Spleen (tissue), 11 donors: Measurements from ENCODE around the gene ZMPSTE24. TPM values are rescaled to one million over a fixed set of nuclear protein-coding genes. Genes with fewer than 3 reads are reported as not detected.

Source experiments
- DNase-seq: peaks from one replicate; pipeline ENCODE4 v3.0.0-alpha.2; 2020
- H3K27ac ChIP-seq, 8 donors: fragments of 200-600 bp; sonication (generic) in 7 of 8; 1 replicate in 4 of 8; 2 replicates in 4 of 8; pipeline versions ENCODE4 v1.5.0 to v1.8.0; 2016 to 2021; ENCODE audit warnings: inconsistent platforms in 4 of 8, mild to moderate bottlenecking in 4 of 8, moderate library complexity in 1 of 8
- H3K27me3 ChIP-seq, 7 donors: fragments of 200-600 bp; sonication (generic) in 6 of 7; replicated peaks in 1 of 7; 1 replicate in 4 of 7; 2 replicates in 3 of 7; pipeline versions ENCODE4 v1.5.0 to v1.8.0; 2016 to 2021; ENCODE audit warnings: inconsistent platforms in 3 of 7, mild to moderate bottlenecking in 1 of 7
- H3K36me3 ChIP-seq, 6 donors: fragments of 200-600 bp; sonication (generic) in 5 of 6; 1 replicate in 4 of 6; 2 replicates in 2 of 6; pipeline versions ENCODE4 v1.5.0 to v1.8.0; 2016 to 2021; ENCODE audit warnings: inconsistent platforms in 2 of 6
- H3K4me1 ChIP-seq, 6 donors: fragments of 200-600 bp; sonication (generic) in 5 of 6; 1 replicate in 3 of 6; 2 replicates in 3 of 6; pipeline versions ENCODE4 v1.5.0 to v1.8.0; 2016 to 2021; ENCODE audit warnings: inconsistent platforms in 3 of 6
- H3K4me3 ChIP-seq, 8 donors: fragments of 200-600 bp; sonication (generic) in 7 of 8; 1 replicate in 4 of 8; 2 replicates in 4 of 8; pipeline versions ENCODE4 v1.5.0 to v1.8.0; 2016 to 2021; ENCODE audit warnings: inconsistent platforms in 4 of 8, mild to moderate bottlenecking in 4 of 8, moderate library complexity in 2 of 8
- H3K9me3 ChIP-seq, 8 donors: fragments of 200-600 bp; sonication (generic) in 7 of 8; 1 replicate in 4 of 8; 2 replicates in 4 of 8; pipeline versions ENCODE4 v1.5.0 to v1.8.0; 2016 to 2021; ENCODE audit warnings: inconsistent platforms in 4 of 8
- POLR2A ChIP-seq, 3 donors: fragments of 450-650 bp; IDR thresholded peaks; one replicate each; pipeline ENCODE4 v1.5.1; 2017; ENCODE audit warnings: antibody characterized with exemption in 3 of 3, mild to moderate bottlenecking in 1 of 3
- POLR2AphosphoS5 ChIP-seq, 3 donors: sonication (generic); formaldehyde crosslinking; IDR thresholded peaks; one replicate each; pipeline ENCODE4 v1.5.1; 2017; ENCODE audit warnings: antibody characterized with exemption in 3 of 3
- WGBS, 5 donors: extraction: QIAGEN DNeasy Blood & Tissue Kit in 3 of 5; methylation state at CpG; one replicate each; pipeline versions ENCODE4 v1.1.5 to v1.1.7; 2013 to 2018; 5-methylcytosine and 5-hydroxymethylcytosine counted together
- intact Hi-C: fragments of 100-400 bp; cut with DNase I; formaldehyde crosslinking; loops from one replicate; pipeline ENCODE4 v1.15.0; 2023; ENCODE audit warnings: low total_unique reads
- polyA plus RNA-seq, 3 donors: library from polyadenylated mRNA; stranded (reverse); fragments of 200-250 nt; gene quantifications; one replicate each; pipeline ENCODE4 v1.2.1, GENCODE V29; 2013
- total RNA-seq, 7 donors: library from RNA; depleted of rRNA in 3 of 7; stranded (reverse); fragments of >200 nt in 3 of 7; fragmentation: NEBNext Ultra II Directional in 4 of 7; extraction: Animal tissue kit (Norgen Biotek cat#: 25700) in 4 of 7; gene quantifications; one replicate each; pipeline versions ENCODE4 v1.1.0 to v1.2.1, GENCODE V29; 2016 to 2021
- TF ChIP-seq, protein P1 (sequence below), 11 experiments: fragments of 200-600 bp in 7 of 11; fragments of 450-650 bp in 4 of 11; sonication (generic) in 4 of 11; IDR thresholded peaks in 8 of 11; conservative IDR thresholded peaks in 3 of 11; 1 replicate in 7 of 11; 2 replicates in 4 of 11; pipeline versions ENCODE4 v1.4.0 to v1.8.0; 2016 to 2021; ENCODE audit warnings: antibody characterized with exemption in 11 of 11, inconsistent platforms in 4 of 11, mild to moderate bottlenecking in 1 of 11
- donor health status: healthy with polysubstance abuse.
- donor health status: DM: no; HTN: no; CAD: no; lungs with moderate emphysema.
- donor health status: DM: no; HTN: no; CAD: no.
- donor health status: Bipolar disorder and iron deficiency.
- donor health status: healthy.
- donor health status: DM: no; HTN: no; CAD: no.
- donor health status: DM: yes; HTN: yes; CAD: no.

Gene ZMPSTE24
- total and polyA plus RNA-seq, 10 donors = 7.9 to 33.3 (median 23.9) TPM

- no peaks in the 10 kb centered on the region for H3K4me1 ChIP-seq
- no peak overlapping the region for H3K4me3 ChIP-seq
- peaks cover 0 to 12% (median 0%) of the 10 kb centered on the region in 7 donors for H3K27me3 ChIP-seq
- no peak overlapping the region for H3K27ac ChIP-seq
- no peaks in the 10 kb centered on the region for H3K9me3 ChIP-seq
- intact Hi-C loops = no loop called here
- WGBS, 5 donors = 85 to 93% (median 90%) methylated on average over 2 of the region's 2 CpGs
- no peak for DNase-seq
- TF ChIP-seq POLR2A (IDR thresholded peaks at IDR 0.05) (no peak), POLR2AphosphoS5 (IDR thresholded peaks at IDR 0.05) (no peak)
- TF ChIP-seq, protein P1, sequence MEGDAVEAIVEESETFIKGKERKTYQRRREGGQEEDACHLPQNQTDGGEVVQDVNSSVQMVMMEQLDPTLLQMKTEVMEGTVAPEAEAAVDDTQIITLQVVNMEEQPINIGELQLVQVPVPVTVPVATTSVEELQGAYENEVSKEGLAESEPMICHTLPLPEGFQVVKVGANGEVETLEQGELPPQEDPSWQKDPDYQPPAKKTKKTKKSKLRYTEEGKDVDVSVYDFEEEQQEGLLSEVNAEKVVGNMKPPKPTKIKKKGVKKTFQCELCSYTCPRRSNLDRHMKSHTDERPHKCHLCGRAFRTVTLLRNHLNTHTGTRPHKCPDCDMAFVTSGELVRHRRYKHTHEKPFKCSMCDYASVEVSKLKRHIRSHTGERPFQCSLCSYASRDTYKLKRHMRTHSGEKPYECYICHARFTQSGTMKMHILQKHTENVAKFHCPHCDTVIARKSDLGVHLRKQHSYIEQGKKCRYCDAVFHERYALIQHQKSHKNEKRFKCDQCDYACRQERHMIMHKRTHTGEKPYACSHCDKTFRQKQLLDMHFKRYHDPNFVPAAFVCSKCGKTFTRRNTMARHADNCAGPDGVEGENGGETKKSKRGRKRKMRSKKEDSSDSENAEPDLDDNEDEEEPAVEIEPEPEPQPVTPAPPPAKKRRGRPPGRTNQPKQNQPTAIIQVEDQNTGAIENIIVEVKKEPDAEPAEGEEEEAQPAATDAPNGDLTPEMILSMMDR (IDR thresholded peaks at IDR 0.05 in 8 of 11, conservative IDR thresholded peaks at IDR 0.05 in 3 of 11) = no peak
- peaks cover 0 to 9% (median 0%) of the 10 kb centered on the region in 6 donors for H3K36me3 ChIP-seq
Measured at GRCh38 chr1:40305871-40306270, 47.8 kb downstream of the ZMPSTE24 start.

DNA sequence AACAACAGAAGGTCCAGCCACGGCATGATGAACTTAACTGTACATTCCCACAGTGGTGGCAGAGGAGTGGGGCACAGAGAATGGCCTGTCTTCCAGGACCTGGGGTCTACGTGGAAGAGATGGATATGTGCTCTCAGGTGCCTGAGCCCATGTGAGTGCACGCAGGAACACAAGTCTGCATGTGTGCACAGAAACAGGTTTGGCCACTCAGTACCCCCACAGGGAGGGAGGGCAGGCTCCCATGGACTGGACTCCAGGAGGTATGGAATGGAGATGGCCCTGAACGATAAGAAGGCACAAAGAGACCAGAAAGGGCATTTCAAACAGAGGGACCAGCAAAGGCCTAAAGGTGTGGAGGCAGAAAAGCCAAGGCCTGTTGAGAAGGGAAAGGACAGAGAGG lies 48.3 kb downstream of the ZMPSTE24 start:
- Histone ChIP-seq H3K4me3 (no peak overlapping the region), H3K27me3 (peaks cover 0 to 12% (median 0%) of the 10 kb centered on the region in 7 donors), H3K4me1 (no peaks in the 10 kb centered on the region), H3K27ac (no peak overlapping the region), H3K36me3 (peaks cover 0 to 4% (median 0%) of the 10 kb centered on the region in 6 donors), H3K9me3 (no peaks in the 10 kb centered on the region)
- intact Hi-C loops = no loop called here
- TF ChIP-seq, protein P1 (IDR thresholded peaks at IDR 0.05 in 8 of 11, conservative IDR thresholded peaks at IDR 0.05 in 3 of 11) = no peak
- TF ChIP-seq POLR2AphosphoS5 (IDR thresholded peaks at IDR 0.05) = no peak
- no peak for TF ChIP-seq POLR2A (IDR thresholded peaks at IDR 0.05)
- 89 to 95% (median 91%) methylated on average over 4 of the region's 4 CpGs for WGBS, 5 donors
- no peak for DNase-seq

- Histone ChIP-seq H3K27ac (no peak overlapping the region), H3K4me3 (no peak overlapping the region), H3K9me3 (no peaks in the 10 kb centered on the region), H3K4me1 (peaks cover 0 to 6% (median 5%) of the 10 kb centered on the region in 6 donors), H3K36me3 (no peaks in the 10 kb centered on the region), H3K27me3 (peaks cover 0 to 12% (median 0%) of the 10 kb centered on the region in 7 donors)
- intact Hi-C loops = no loop called here
- no peak for DNase-seq
- TF ChIP-seq POLR2AphosphoS5 (IDR thresholded peaks at IDR 0.05) = no peak
- TF ChIP-seq, protein P1 (IDR thresholded peaks at IDR 0.05 in 8 of 11, conservative IDR thresholded peaks at IDR 0.05 in 3 of 11) = no peak
- no peak for TF ChIP-seq POLR2A (IDR thresholded peaks at IDR 0.05)
- 80 to 96% (median 90%) methylated on average over 6 of the region's 6 CpGs for WGBS, 5 donors
Measured at GRCh38 chr1:40307186-40307585, 49.1 kb downstream of the ZMPSTE24 start.

DNA sequence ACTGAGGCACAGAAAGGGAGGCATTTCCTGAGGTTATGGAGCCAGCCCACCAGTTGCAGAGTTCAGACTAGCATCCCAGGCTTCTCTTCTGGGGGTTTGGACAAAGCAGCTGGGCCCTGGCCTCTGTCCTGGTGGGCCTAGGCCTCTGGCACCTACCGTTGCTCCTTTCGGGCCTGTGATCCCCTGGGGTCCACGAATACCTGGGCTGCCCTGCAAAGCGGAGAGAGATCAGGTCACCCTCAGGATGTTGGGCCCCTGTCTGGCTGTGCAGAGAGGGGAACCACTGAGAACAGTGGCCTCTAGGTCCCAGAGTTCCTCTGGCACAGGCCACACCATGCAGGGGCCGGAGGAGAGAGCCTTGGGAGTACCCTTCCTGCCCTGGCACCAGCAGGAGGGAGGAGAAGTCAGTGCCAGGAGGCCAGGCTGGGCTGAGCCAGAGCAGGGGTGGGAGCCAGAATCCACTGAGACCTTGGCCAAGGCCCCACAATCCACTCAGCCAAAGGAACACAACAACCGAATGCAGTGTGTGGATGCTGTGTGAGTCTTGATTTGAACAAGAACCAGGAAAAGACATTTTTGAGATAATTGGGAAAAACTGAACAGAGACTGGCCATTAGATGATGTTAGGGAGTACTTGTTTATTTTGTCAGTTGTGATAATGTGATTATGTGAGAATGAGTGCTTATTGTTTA lies 50.1 kb downstream of the ZMPSTE24 start:
- TF ChIP-seq POLR2A (IDR thresholded peaks at IDR 0.05) (no peak), POLR2AphosphoS5 (IDR thresholded peaks at IDR 0.05) (no peak)
- TF ChIP-seq, protein P1 (IDR thresholded peaks at IDR 0.05 in 8 of 11, conservative IDR thresholded peaks at IDR 0.05 in 3 of 11) = no peak
- DNase-seq = no peak

More for the DNA sequence above, 50.1 kb downstream of the ZMPSTE24 start:
- intact Hi-C loops = no loop called here
- no peaks in the 10 kb centered on the region for H3K9me3 ChIP-seq
- H3K27ac ChIP-seq = no peak overlapping the region
- peaks cover 10 to 16% (median 15%) of the 10 kb centered on the region in 6 donors for H3K4me1 ChIP-seq
- no peak overlapping the region for H3K4me3 ChIP-seq
- H3K27me3 ChIP-seq = peaks cover 0 to 9% (median 0%) of the 10 kb centered on the region in 7 donors
- WGBS, 5 donors = 77 to 90% (median 84%) methylated on average over 4 to 6 of the region's 6 CpGs
- H3K36me3 ChIP-seq = no peaks in the 10 kb centered on the region
